Chondrocyte (in vitro differentiated cells): ENCODE measurements around the gene SLC35F3. TPM values are rescaled to one million over a fixed set of nuclear protein-coding genes. Genes with fewer than 3 reads are reported as not detected.

ENCODE experiments used
- DNase-seq: peaks from one replicate; pipeline ENCODE4 v3.0.0; 2021; ENCODE audit warnings: mixed read lengths, low spot score
- H3K27ac Mint-ChIP-seq: one replicate; pipeline ENCODE4 v1.8.0; 2021; ENCODE audit warnings: mild to moderate bottlenecking, moderate library complexity, mixed read lengths; ENCODE audit not compliant: unreplicated experiment
- H3K27me3 Mint-ChIP-seq: 2 replicates; pipeline ENCODE4 v1.8.0; 2021; ENCODE audit warnings: low read depth, mixed read lengths
- H3K36me3 Mint-ChIP-seq: 2 replicates; pipeline ENCODE4 v1.8.0; 2021; ENCODE audit warnings: low read depth, mixed read lengths
- H3K4me1 Mint-ChIP-seq: 2 replicates; pipeline ENCODE4 v1.8.0; 2021; ENCODE audit warnings: low read depth, mild to moderate bottlenecking, mixed read lengths
- H3K4me3 Mint-ChIP-seq: one replicate; pipeline ENCODE4 v1.8.0; 2021; ENCODE audit warnings: mild to moderate bottlenecking, moderate library complexity, mixed read lengths; ENCODE audit not compliant: unreplicated experiment
- H3K9me3 Mint-ChIP-seq: 2 replicates; pipeline ENCODE4 v1.8.0; 2021; ENCODE audit warnings: low read depth, mixed read lengths
- total RNA-seq: library from RNA; stranded (reverse); gene quantifications from 3 replicates; pipeline ENCODE4 v1.2.1, GENCODE V29; 2021
- TF ChIP-seq, protein P1 (sequence below): fragments of 200-600 bp; sonication (generic); IDR thresholded peaks from 2 replicates; pipeline ENCODE4 v1.5.0; 2021; ENCODE audit warnings: antibody characterized with exemption, mild to moderate bottlenecking, moderate library complexity

SLC35F3 gene
- total RNA-seq, 1 donor from 2014 or later: not detected

DNA sequence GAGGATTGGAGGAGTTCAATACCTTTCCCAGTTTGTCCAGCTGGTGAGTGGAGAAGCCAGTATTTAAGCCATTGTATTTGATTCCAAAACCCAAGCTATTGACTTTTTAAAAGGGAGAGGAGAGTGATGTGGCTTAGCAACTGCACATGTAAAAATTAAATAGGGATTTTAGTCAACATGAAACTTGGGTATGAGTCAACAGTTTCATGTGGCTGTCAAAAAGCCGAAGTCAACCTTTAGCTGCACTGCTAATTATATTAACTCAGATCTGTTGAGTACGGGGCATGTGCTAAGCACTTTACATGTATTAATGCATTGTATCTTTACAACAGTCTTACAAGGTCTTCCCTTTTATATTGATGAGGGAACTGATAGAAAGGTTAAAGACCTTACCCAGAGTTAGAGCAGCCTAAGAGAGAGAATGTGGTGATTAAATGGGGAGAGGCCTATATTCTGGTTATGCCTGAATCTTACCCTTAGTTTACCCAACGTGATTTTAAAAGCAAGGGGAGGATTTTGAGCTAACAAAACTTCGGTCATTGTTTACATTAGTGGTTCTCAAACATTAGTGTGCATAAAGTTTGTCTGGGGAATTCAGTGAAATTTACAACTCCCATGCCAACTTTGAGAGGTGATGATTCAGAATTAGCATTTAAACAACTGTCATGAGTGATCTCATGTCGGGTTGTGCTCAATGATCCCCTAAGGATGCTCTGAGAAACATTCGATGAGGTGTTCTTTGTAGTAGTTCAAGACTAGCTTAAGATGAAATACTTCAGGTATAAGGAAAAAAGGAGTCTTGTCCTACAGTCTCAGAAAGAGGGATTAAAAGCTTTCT, 6.9 kb upstream of the SLC35F3 start:
- Mint-ChIP-seq H3K27me3 (peaks cover 24% of the 10 kb centered on the region), H3K27ac (no peak overlapping the region)
- TF ChIP-seq, protein P1, sequence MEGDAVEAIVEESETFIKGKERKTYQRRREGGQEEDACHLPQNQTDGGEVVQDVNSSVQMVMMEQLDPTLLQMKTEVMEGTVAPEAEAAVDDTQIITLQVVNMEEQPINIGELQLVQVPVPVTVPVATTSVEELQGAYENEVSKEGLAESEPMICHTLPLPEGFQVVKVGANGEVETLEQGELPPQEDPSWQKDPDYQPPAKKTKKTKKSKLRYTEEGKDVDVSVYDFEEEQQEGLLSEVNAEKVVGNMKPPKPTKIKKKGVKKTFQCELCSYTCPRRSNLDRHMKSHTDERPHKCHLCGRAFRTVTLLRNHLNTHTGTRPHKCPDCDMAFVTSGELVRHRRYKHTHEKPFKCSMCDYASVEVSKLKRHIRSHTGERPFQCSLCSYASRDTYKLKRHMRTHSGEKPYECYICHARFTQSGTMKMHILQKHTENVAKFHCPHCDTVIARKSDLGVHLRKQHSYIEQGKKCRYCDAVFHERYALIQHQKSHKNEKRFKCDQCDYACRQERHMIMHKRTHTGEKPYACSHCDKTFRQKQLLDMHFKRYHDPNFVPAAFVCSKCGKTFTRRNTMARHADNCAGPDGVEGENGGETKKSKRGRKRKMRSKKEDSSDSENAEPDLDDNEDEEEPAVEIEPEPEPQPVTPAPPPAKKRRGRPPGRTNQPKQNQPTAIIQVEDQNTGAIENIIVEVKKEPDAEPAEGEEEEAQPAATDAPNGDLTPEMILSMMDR: no peak

DNA sequence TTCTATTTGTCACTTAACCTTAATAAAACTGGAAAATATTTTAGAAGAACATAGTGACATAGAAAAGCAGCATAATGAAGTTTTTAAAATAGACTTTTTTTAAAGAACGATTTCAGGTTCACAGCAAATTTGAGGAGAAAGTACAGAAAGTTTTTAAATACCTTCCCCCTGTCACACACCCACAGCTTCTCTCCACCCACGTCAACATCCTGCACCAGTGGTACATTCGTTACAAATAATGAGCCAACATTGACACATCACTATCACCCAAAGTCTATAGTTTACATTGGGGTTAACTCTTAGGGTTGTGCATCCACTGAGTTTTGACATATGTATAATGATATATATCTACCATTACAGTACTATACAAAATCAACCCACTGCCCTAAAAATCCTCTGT, 3.0 kb upstream of the SLC35F3 start:
- Mint-ChIP-seq H3K36me3 (no peaks in the 10 kb centered on the region), H3K4me1 (peaks cover 9% of the 10 kb centered on the region), H3K4me3 (no peak overlapping the region), H3K27ac (no peak overlapping the region), H3K27me3 (peaks cover 54% of the 10 kb centered on the region), H3K9me3 (peaks cover 5% of the 10 kb centered on the region)
- TF ChIP-seq, protein P1: no peak
- DNase-seq: no peak

More for the DNA sequence above, 6.9 kb upstream of the SLC35F3 start:
- H3K9me3 Mint-ChIP-seq: peaks cover 5% of the 10 kb centered on the region
- DNase-seq: no peak
- no peak overlapping the region for H3K4me3 Mint-ChIP-seq
- no peaks in the 10 kb centered on the region for H3K36me3 Mint-ChIP-seq
- H3K4me1 Mint-ChIP-seq: no peaks in the 10 kb centered on the region

DNA sequence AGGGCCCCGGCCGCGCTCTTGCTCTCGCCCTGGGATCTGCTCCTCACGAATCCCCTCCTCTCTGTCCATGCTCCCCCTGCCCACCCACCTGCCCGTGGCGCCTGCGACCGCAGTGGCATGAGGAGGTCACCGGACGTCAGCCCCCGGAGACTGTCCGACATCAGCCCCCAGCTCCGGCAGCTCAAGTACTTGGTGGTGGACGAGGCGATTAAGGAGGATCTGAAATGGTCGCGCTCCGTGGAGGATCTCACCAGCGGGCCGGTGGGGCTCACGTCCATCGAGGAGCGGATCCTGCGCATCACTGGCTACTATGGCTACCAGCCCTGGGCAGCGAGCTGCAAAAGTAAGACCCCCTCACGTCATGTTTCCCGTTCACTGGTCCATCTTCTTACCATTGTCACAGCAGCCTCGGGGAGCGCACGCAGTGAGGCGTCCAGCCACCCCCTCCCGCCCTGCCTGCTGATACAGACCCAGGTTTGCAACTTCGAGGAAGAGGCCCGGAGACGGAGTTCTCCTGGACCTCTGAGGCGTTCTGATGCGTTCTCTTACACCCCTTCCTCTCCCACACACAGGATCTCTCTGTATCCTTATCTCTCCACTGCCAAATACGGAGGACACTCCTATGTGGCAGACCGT, 1.1 kb downstream of the SLC35F3 start:
- peaks cover 50% of the 10 kb centered on the region for H3K27me3 Mint-ChIP-seq
- H3K9me3 Mint-ChIP-seq: no peaks in the 10 kb centered on the region
- H3K4me1 Mint-ChIP-seq: peaks cover 9% of the 10 kb centered on the region
- H3K4me3 Mint-ChIP-seq: peak overlapping the region; percentile 29
- H3K27ac Mint-ChIP-seq: no peak overlapping the region
- TF ChIP-seq, protein P1: no peak
- H3K36me3 Mint-ChIP-seq: no peaks in the 10 kb centered on the region
- DNase-seq: no peak

DNA sequence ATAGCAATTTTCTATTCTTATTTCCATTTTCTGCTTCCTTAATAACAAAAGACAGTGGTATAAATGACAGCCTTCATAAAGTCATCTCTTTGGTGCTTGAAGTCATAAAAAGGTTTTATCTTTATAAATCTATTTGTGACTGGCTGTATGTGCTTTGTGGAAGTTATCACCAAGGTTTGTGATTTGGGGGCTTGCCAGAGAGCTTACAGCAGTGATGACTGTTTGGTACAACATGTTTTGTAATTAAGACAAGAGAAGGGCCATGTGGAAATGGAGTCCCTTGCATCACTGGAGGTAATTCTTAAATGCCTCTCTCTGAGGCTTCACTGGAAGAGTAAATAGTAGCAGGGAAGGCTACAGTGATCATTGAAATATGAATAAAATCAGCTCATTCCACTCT, 2.7 kb downstream of the SLC35F3 start:
- Mint-ChIP-seq H3K36me3 (no peaks in the 10 kb centered on the region), H3K9me3 (no peaks in the 10 kb centered on the region), H3K27me3 (peaks cover 43% of the 10 kb centered on the region), H3K27ac (no peak overlapping the region), H3K4me1 (peaks cover 9% of the 10 kb centered on the region), H3K4me3 (no peak overlapping the region)
- no peak for DNase-seq
- TF ChIP-seq, protein P1: no peak

DNA sequence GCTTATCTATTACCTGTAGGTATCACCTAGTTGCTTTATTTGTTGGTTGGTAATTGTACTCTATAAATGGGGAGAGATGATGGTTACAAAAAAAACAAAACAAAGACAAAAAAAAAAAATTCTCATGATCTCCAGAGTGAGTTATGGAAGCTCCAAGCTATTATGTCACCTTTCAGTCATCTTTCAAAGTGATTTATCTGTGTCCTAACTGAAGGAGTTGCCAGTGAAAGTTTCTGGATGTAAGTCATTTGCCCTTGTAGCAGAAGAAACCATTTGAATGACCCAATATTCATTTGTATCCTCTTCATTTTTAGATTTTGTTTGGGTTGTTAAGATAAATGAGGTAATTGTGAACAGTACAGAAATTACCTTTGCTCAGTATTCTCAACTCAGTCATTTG, 3.6 kb downstream of the SLC35F3 start:
- no peak overlapping the region for H3K4me3 Mint-ChIP-seq
- H3K4me1 Mint-ChIP-seq: peaks cover 9% of the 10 kb centered on the region
- H3K9me3 Mint-ChIP-seq: no peaks in the 10 kb centered on the region
- H3K27me3 Mint-ChIP-seq: peaks cover 36% of the 10 kb centered on the region
- H3K36me3 Mint-ChIP-seq: no peaks in the 10 kb centered on the region
- DNase-seq: no peak
- no peak overlapping the region for H3K27ac Mint-ChIP-seq
- TF ChIP-seq, protein P1: no peak
